Left cardiac atrium (tissue), 4 donors: Measurements from ENCODE around the gene GRAMD1A. TPM values are rescaled to one million over a fixed set of nuclear protein-coding genes. Genes with fewer than 3 reads are reported as not detected.
"Not testable (repeated sequence)": the region's sequence is repeated elsewhere in the genome, so short reads cannot be mapped to it uniquely, and the experiment has no call there.

Source experiments
- ATAC-seq, 2 donors: fragments of 200-7000 bp; cut with Tn5 transposase; one replicate each; pipeline ENCODE4 v1.9.1; 2020; ENCODE audit warnings: mild to moderate bottlenecking in 2 of 2, moderate library complexity in 2 of 2
- DNase-seq: peaks from one replicate; pipeline ENCODE4 v3.0.0-alpha.2; 2020
- intact Hi-C, 2 donors: fragments of 100-400 bp; cut with DNase I; formaldehyde crosslinking; loops; one replicate each; pipeline versions ENCODE4 v1.14.1 to v1.15.1; 2022 to 2023
- long read RNA-seq: library from polyadenylated mRNA; unstranded; transcript quantifications from one replicate; pipeline ENCODE4 v2.0.0, GENCODE V29; 2021
- total RNA-seq, 2 donors: library from RNA; stranded (reverse); fragmentation: NEBNext Ultra II Directional; extraction: Animal tissue kit (Norgen Biotek cat#: 25700); gene quantifications; one replicate each; pipeline ENCODE4 v1.2.1, GENCODE V29; 2021
- donor health status: DM: no; HTN: yes; CAD: no.
- donor health status: DM: no; HTN: yes; CAD: no; lungs with severe emphysema.
- donor health status: DM: yes; HTN: yes; CAD: no.
- donor health status: Dilated cardiomyopathy.

Gene GRAMD1A
- total RNA-seq: 10 to 100 TPM; 29.2 to 45.5 TPM
- long read RNA-seq, partial matches to known transcripts: 34 of 42 reads
- long read RNA-seq, other reads (novel, unspliced or antisense): 7 of 42 reads

GRCh38 chr19:34999498-35000337 is at the start of gene GRAMD1A:
GRAMD1A (plus strand) TSS chr19:35000323; CDS start chr19:35000479, 156 bp downstream.
- ATAC-seq: peak; percentile 92 to 93
- intact Hi-C loops: no loop called here

DNA sequence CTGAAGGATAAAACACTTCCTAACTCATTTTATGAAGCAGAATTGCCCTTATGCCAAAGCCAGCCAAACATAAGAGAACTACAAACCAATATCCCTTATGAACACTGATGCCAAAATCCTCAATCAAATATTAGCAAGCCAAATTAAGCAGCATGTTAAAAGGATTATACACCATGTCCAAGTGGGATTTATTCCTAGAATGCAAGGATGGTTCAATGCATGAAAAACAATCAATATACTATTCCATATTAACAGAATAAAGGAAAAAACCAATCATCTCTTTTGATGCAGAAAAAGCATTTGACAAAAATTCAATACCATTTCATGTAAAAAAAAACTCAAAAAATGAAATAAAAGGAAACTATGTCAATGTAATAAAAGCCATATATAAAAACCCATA is 47.0 kb upstream of the GRAMD1A start:
- intact Hi-C loops: no loop called here
- no peak for ATAC-seq

More at GRCh38 chr19:34999498-35000337, at the start of gene GRAMD1A:
- peak; percentile 89 for DNase-seq

DNA sequence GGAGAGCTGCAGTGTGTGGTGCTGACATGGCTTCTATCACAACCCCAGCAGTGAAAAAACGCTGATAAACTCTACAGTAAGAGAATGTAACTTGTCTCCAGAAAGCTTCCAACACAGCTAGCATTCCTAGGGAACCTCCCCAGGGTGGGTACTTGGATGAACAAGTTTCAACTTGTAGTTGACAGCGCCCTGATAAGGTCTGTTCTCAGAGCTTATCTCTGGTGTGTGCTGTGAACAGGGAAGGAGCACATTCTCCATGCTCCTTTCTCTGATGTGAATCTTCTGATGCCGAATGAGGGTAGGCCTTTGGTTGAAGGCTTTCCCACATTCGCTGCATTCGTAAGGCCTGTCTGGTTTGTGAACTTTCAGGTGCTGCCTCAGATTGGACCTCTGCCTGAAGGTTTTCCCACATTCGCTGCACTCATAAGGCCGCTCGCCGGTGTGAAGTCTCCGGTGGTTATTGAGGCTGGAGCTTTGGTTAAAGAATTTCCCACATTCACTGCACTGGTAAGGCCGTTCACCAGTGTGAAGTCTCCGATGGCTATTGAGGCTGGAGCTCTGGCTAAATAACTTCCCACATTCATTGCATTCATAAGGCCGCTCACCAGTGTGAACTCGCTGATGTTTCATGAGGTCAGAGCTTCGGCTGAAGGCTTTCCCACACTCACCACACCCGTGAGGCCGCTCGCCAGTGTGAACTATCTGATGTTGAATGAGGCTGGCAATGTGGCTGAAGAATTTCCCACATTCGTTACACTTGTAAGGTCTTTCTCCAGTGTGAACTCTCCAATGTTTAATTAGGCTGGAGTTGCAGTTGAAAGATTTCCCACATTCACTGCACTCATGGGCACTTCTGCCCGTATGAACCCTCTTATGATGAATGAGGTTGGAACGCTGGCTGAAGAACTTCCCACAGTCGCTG is 42.0 kb upstream of the GRAMD1A start:
- DNase-seq (no peak), ATAC-seq (no peak)
- intact Hi-C loops: no loop called here

More for the DNA sequence above, 47.0 kb upstream of the GRAMD1A start:
- no peak for DNase-seq

DNA sequence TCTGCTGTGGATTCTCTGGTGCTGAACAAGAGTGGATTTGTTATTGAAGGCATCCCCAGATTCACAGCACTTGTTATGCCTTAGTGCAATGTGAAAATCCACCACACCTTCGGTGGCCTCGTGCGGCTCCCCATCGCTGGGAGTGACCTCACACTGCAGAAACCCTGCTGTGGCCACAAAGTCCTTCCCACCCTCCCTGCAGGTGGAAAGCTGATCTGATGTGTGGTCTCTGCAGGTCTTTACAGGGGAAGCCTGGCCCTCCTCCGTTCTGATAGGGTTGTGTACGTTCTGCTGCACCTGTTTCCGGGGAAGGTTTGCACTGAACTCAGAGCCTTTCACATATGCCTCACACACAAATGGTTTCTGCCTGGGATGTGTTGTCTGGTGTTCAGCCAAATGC is 41.1 kb upstream of the GRAMD1A start:
- ATAC-seq: no peak
- intact Hi-C loops: no loop called here
- no peak for DNase-seq

GRCh38 chr19:34960103-34960805 is 39.9 kb upstream of the GRAMD1A start:
- ATAC-seq (no peak), DNase-seq (no peak)
- intact Hi-C loops: no loop called here

- no peak for ATAC-seq
- intact Hi-C loops: no loop called here
Measured at GRCh38 chr19:34960940-34961679, 39.0 kb upstream of the GRAMD1A start.

GRCh38 chr19:34961775-34962686 is 38.1 kb upstream of the GRAMD1A start:
- DNase-seq (peak; percentile 35), ATAC-seq (peak; percentile 16 to 36)
- intact Hi-C loops: no loop called here

More at GRCh38 chr19:34960940-34961679, 39.0 kb upstream of the GRAMD1A start:
- DNase-seq: no peak

GRCh38 chr19:34962687-34963572 is 37.2 kb upstream of the GRAMD1A start:
- intact Hi-C loops: no loop called here
- peak; percentile 9 to 30 for ATAC-seq
- DNase-seq: peak; percentile 39

GRCh38 chr19:34963573-34964406 is 36.3 kb upstream of the GRAMD1A start, which contains the start of gene ZNF792:
ZNF792 (minus strand) TSS chr19:34964229; CDS start chr19:34963662, 567 bp downstream.
- ATAC-seq: peak; percentile 86 to 93

GRCh38 chr19:34964598-34964997 is 35.5 kb upstream of the GRAMD1A start:
- ATAC-seq: no peak
- no peak for DNase-seq
- intact Hi-C loops: no loop called here

More at GRCh38 chr19:34963573-34964406, 36.3 kb upstream of the GRAMD1A start, which contains the start of gene ZNF792:
- intact Hi-C loops: no loop called here
- peak; percentile 80 for DNase-seq

DNA sequence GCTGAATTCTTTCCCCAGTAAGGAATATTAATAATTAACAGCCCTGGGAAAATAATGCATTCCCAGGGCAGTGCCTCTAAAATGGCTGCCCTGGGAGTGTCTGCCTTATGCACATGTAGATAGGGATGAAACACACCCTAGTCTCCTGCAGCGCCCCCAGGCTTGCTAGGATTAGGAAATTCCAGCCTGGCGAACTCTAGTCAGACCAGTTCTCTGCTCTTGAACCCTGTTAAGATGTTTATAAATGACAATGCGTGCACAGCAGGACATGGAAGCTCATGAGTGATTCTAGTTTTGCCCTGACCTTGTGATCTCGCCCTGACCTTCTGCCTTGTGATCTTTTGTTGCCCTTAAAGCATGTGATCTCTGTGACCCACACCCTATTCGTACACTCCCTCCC is 34.6 kb upstream of the GRAMD1A start:
- intact Hi-C loops, ATAC-seq, DNase-seq: not testable (repeated sequence)

DNA sequence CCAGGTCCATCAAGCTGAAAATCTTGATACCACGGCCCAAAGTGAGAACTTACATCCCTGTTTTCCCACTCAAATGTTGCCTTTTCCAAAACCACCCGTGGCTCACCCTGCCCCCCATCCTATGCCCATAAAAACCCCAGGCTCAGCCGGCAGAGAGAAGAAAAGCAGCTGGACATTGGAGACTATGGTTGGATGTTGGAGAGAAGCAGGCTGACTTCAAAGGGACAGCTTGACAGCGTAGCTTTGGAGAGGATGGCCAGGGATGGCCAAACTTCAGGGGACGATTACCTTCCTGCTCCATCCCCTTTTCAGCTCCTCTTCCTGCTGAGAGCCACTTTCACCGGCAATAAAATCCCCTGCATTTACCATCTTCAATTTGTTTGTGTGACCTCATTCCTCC is 32.6 kb upstream of the GRAMD1A start:
- no peak for DNase-seq
- intact Hi-C loops: no loop called here
- no peak for ATAC-seq

DNA sequence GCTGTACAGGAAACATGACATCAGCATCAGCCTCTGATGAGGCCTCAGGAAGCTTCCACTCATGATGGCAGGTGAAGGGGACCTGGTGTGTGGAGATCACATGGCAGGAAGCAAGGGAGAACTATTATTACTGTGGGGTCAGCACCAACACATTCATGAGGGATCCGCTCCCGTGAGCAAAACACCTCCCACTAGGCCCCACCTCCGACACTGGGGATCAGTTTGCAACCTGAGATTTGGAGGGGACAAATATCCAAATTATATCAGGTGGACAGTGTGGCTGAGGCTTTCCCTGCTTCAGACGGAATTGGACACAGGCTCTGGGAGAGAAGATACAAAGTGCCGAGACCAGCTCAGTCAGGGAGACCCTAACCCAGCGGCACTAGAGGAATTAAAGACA is 30.4 kb upstream of the GRAMD1A start:
- intact Hi-C loops: loop anchor here in 1 of 2 donors (10.0 kb wide), 1 partner anchor 115 kb away; no protein-coding TSS in a partner anchor
- DNase-seq (no peak), ATAC-seq (no peak)

- intact Hi-C loops: loop anchor here in 1 of 2 donors (10.0 kb wide), 1 partner anchor 115 kb away; no protein-coding TSS in a partner anchor
- not testable (repeated sequence) for DNase-seq, ATAC-seq
Measured at GRCh38 chr19:34970185-34970780, 29.8 kb upstream of the GRAMD1A start.
